Ramos (cell line): ENCODE results near the gene FOXP4.

ENCODE experiments used
- in situ Hi-C: fragments of 300-500 bp; cut with MboI; formaldehyde crosslinking; loops from one replicate; pipeline ENCODE4 v1.14.3; 2022; ENCODE audit warnings: low sequenced_read_pairs; ENCODE audit not compliant: unreplicated experiment

The FOXP4 gene

DNA sequence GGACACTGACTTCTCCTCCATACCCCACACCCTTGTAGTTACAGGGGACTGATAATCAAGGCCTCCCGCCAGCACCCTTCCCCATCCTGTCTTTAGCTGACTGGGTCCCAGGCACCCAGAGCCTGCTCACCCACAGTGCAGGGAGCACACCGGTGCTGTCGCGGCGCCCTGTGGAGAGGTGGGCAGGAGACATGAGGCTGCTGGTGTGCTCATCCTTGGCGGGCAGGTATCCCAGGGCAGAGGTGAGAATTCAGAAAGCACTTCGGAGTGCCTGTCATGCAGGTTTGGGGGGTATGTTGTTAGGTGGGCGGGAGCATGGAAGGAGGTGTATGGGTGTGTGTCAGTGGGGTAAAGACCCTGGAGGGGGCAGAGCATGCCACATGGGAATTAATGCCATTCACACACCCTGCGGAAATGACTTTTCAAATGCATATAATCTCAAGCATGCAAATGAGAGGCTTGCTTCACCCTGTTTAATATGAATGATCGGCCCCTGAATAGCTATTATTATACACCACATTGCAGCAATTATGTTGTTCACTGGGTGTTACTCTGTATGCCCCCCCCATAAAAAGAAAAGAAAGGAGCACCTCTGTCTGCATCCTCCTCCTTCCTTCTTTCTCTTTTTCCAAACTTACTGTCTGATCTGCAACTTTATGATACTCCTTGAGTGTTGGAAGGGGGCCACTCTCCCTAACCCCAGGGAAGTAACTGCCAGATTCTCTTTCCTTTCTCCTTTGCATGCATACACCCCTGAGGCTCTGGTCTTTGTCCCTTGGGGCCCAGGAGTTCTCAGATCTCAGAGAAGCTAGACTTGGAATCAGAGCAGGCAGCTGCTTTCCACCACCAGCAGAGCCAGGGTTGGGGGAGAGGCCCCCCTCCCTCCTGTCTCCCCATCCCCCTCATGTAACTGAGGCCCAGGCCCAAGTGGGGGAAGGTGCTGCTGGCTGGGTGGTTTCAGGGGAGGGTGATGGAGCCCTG, 16.0 kb downstream of the FOXP4 start:
- in situ Hi-C loops = no loop called here

DNA sequence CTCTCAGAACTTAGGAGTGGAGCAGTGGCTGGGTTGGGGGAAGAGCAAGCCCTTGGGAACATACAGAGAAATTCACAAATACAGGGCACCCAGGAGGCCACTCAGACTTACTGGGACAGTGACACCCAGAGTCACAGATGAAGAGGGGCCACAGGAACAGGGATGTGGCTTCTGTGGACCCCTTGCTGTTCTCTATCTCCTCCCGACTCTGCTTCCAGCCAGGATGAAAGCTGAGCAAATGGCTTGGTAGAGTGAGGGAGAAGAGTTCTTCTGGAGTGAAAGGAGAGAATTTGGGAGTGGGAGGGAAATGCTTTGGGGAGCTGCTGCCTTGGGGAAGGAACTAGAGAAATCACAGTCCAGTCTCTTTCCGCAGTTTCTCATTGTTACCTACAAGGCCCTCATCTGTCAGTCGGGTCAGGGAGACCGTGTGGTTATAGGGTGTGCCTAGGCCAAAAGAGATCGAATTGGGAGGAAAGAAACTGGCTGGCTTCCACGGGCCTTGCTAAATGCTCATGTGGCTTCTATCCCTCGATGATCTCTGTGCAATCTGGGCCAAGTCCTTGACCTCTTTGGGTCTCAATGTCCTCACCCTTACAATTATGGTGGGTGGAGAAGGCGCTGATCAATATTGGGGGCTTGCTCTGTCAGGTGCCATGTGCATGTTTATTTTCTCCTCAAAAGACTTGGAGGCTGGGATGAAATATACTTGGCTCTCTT, 17.0 kb downstream of the FOXP4 start:
- in situ Hi-C loops = no loop called here

DNA sequence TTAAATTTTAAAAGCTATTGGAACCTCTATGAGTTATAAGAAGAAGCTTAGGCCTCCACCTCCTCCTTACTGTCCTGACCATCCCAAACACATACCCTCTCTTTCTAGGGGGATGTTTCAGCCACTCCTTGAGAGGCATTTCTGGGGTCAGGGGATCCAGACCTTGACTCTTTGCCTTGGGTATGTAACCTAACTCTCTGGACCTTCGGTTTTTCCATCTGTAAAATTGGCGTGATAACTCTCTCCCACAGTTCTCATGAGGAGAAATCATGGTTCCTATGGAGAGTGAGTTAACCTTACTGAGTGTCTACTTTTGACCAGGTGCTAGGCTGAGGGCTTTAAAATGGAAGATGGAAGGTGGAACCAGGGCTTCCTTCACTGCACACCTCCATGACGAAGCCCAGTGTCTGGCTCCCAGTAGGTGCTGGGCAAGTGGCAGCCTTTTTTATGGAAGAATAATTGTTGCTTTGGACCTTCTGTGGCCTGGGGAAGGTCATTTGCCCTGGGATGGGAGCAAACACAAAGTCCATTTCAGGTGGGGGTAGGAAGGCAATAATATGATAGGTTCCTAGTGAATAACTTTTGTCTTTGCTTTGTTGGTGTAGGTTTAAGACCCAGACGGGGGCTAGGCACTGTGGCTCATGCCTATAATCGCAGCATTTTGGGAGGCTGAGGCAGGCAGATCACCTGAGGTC, 18.4 kb downstream of the FOXP4 start:
- in situ Hi-C loops = no loop called here

DNA sequence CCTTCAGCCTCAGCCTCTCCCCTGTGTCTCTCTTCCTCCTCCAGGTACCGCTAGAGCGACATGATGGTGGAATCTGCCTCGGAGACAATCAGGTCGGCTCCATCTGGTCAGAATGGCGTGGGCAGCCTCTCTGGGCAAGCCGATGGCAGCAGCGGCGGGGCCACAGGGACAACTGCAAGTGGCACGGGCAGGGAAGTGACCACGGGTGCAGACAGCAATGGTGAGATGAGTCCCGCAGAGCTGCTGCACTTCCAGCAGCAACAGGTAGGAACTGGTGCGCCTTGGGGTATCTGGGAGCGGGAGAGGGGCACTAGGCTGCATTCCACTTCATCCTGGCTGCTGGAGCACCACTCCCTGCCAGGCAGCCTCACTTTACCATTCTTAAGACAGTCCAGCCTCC, 19.5 kb downstream of the FOXP4 start:
- in situ Hi-C loops = no loop called here

DNA sequence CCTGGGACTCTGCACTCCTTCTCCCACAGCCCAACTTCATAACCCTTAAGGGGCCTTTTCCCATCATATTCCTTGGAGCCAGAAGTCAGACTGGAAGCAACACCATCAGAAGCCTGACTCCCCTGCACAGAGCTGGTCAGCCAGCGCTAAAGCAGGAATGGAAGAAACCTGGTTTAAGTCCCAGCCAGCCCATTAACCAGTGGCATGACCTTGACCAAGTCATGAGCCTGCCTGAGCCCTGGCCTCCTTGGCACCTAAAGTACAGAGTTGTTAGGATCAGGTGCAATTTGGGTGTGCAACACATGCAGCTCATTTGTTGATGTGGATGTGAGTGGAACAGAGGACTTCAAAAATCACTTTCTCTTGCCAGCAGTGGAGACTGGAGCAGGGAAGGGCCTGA, 20.8 kb downstream of the FOXP4 start:
- in situ Hi-C loops = no loop called here

DNA sequence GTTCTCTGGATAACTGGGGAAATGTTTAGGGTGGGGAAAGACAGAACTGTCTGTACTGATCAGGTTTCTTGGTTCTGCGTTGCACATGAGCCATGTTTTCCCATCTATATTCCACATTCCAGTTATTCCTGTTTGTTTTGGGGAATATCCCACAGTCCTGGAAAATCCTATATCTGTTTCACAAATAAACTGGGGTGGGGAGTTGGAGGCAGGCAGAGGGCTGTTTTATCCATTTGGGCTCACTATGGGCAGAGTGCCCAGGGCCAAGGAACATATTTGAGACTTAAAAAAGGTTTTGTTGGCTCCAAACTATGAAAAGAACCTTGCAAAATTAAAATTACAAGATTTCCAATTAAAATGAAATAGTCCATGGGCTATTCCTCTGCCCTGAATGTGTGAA, 21.5 kb downstream of the FOXP4 start:
- in situ Hi-C loops = no loop called here

DNA sequence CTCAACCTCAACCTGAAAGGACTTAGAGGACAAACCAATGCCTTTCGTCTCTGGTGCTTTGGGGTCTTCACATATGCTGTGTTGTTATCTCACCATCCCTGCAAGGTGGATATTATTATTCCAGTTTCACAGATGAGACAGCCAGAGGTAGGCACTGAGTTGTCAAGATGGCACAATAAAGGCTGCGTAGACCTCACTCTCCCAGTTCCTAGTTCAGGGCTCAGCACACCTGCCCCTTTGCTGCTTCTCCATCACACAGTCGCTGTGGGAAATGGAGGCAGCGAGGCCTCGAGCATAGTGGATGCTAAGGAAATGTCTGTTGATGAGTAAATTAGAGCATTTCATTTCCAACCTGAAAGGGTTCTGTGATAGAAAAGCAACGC, 22.0 kb downstream of the FOXP4 start:
- in situ Hi-C loops = no loop called here

DNA sequence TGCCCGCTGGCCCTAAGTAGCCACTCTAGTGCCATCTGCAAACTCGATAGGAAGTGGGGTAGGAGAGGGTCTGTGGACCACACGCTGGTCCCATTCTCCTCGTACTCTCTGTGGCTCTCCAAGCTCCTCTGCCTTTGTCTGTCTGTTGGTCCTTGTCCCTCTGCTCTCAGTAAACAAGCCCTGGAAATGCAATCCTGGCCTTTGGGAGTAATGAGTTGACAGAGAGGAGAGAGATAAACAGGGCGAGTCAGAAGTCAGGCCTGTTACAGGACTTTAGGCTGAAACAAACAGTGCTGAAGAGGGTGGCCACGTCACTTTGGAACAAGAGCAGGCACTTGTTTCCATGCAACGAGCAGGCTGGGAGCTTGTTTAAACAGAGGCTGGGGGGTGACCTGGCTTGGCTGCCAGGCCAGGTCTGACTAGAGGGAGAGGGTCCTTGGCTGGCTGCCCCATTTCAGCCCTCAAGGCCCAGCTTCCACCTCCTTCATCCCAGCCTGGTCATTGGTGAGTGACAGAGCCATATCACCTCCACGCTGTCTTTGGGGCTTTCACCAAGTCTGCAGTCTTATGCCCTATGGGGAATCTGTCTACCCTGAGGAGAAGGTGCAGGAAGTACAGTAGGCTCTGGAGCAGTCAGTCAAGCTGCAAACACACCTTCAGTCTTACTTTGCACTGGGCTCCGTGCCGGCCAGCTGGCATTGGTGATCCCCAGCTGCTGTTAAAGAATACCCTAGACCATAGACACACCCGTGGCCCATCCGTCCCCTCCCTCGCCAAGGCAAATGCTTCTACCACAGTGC, 22.6 kb downstream of the FOXP4 start:
- in situ Hi-C loops = no loop called here

DNA sequence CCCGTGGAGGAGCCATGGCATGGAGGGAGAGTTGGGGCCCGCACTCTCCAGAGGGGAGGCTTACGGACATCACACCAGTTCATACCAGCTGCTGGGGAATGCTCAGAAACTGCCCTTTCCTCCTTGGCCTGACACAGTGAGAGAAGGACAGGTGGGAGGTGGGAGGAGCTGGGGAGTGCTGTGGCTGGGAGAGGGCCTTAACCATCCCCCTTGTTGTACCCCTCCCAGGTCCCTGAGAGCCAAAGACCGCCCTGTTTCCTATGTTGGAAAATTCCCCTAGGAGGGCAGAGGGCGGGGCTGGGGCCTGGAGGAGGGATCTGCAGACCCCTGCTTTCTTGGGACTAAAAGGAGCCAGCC, 24.1 kb downstream of the FOXP4 start:
- in situ Hi-C loops = no loop called here

DNA sequence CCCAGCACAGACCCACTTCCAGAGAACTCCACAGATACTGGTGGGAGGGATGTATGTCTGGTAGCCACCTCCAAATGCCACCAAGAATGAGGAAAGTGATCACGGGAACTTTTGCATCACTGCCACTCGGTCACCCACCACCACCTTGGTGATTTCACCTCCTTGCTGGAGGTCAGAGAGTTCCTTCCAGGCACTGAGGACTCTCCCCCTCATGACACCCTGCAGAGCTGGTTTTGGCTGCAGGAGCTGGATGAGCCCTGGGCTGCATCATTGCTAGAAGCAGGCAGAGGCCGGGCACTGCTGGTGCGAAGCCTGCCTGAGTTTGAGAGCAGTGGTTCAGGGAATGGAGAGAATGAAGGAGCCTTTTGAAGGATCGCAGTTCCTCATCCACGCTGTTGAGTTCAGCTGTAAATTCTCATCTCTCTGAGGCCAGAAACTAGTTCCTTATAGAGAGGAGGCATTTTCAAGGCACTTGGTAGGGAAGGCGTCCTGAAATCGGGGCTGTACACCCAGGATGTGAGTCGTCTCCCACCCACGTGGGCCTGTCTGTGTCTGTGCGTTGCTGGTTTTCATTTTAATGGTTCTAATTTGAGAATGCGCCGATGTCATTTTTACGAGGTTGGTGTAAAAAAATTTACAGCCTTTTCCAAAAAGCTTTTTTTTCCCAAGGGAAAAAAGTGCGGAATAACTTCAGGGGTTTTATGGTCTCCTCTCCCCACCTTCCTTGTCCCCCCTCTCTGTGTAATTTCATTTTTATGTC, 25.0 kb downstream of the FOXP4 start:
- in situ Hi-C loops = no loop called here

DNA sequence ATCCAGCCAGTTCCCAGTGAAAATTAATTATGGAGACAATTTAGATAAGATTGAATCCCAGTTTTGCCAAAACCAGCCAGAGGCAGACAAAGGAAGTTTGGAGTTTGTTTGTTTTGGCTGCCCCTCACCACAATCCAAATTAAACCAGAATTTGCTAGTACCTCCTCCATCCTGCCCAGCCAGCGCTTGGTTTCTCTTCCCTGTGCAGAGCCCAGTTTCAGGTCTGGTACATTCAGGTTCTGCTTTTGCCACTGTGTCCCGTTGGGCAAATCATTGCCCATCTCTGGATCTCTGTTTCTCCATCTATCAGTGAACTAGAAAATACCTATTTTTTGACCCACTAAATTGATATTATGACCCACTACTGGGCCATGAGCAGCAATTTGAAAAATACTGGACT, 26.4 kb downstream of the FOXP4 start:
- in situ Hi-C loops = no loop called here

DNA sequence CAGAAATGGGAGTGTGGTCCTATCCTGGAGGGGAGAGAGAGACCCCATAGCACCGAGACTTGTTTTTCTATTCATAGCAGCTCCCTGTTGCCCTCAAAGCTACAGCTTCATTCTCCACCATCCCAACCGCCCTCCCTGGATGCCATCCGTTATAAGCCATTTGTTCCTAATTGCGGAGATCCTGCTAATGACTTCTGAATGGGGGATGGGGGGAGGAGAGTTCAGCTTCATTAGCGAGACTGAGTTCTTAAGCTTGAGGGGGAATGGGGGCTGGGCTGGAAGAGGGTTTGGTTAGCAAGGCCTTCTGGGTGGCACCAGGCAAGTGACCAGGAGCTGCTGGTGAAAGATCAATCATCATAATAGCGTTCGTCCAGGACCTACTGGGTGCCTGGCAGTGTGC, 27.1 kb downstream of the FOXP4 start:
- in situ Hi-C loops = no loop called here

DNA sequence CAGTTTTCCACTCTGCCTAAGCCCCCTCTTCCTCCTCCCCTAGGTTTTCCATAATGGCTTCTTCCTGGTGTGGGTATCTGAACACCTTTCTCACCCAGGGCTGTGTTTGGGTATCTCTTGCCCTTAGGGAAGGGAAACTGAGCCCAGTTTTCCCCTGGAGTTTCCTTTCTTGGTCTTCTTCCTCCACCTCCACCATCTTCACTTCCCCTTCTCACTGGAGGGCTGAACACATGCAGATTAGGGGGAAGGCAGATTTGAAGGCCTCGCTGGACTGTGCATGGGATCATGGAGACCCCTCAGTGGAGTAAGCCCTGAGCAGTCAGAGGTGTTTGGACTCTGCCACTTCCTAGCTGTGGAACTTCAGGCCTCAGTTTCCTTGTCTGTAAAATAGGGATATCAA, 27.8 kb downstream of the FOXP4 start:
- in situ Hi-C loops = no loop called here

DNA sequence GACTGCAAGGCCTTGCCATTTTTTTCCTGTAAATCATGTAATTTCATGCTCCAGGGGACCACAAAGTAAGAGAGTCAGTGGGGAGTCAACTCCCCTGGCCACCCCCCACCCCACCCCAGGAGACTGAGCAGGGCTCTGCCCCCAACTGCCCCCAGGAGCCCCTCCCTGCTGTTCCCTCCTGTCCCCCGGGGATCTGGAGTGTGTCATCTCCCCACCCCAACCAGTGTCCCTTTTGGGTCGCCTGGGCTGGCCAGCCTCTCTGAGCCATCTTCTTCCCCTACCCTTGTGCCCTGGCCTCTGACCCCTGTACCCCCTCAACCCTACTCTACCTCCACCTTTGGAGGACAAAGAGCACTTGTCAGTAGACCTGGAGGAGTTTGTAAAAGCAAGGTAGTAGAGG, 29.4 kb downstream of the FOXP4 start:
- in situ Hi-C loops = no loop called here

DNA sequence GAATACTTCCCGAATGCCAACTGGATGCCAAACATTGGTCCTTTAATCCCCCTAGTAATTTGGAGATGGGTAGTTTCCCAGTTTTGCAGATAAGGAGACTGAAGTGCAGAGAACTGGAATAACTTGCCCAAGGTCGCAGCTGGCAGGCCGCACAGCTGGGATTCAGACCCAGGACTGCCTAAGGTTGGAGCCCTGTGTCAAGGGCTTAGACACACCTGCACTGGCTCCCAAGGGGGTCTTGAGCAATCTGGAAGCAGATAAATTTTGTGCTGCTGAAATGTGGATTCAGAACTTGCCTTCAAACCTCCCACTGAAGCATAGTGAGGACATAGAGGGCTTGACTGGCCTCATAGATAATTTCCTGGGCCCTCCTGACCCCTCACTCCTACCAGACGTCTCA, 30.5 kb downstream of the FOXP4 start:
- in situ Hi-C loops = no loop called here

DNA sequence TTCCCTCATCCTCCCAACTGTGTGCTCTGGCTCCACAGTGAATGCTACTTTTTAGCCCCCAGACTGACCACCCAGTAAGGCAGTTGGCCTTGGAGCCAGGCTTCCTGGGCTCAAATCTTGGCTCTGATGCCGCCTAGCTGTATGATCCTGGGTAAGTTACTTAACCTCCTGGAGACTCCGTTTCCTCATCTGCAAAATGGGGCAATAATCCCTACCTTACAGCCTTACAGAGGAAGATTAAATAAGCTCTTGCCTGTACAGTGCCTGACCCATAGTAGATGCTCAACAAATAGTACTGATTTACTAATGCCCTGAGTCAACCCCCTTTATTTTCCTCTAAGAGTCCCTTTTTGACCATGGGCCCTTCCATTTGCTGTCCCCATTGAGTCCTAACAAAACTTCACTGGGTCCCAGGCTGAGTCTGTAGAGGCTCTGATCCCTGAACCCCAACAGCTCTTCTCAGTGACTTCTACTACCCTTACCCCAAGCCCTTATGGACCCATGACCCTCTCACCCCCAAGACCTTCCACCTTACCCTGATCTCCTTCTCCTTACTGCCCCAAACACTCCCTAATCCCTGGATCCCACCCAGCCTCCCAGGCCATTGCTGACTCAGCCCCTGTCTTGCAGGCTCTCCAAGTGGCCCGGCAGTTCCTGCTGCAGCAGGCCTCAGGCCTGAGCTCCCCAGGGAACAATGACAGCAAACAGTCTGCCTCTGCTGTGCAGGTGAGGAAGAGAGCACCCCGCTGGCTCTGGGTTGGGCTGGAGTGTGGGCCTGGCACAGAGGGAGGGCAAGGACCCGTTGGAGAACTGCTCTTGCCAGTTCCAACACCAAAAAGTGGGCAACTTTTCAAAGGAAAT, 31.4 kb downstream of the FOXP4 start:
- in situ Hi-C loops = no loop called here

DNA sequence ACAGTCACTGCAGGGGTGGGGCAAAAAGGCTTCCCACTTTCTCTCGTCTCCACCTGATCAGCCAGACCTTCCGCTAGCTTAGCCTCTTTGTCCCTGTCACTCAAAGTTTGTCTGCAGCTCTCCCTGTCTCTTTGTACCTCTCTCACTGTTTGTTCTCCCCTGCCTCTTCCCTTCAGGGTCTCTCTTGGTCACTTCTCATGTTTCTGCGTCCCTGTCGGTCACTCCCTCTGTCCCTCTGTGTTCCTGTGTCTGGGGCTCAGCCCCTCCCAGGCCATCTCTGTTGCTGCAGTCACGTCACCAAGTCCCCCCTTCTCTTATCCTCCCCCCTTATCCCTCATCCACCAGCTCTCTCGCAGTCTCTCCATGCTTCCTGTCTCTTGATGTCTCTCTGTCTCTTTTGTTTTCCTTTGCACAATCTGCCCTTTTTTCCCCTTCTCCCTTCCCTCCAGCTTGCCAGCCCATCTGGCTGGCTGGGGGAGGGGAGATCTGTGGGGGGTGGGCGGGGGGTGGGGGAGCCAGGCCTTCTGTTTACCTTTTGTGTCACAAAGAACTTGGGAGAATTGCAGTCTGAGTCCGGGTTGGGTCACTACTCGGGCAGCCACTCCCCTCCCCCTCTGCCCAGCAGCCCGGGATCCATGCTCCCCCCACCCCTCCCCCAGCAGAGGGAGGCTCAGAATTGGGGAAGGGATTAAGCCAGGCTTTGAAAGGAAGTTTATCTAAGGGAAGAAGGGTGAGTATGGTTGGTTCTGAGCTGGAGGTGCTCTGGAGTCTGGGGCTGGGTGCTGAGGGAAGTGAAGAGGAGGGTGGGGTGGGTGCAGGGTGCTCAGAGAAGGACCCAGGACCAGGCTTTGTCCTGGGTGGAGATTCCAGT, 32.3 kb downstream of the FOXP4 start:
- in situ Hi-C loops = no loop called here

DNA sequence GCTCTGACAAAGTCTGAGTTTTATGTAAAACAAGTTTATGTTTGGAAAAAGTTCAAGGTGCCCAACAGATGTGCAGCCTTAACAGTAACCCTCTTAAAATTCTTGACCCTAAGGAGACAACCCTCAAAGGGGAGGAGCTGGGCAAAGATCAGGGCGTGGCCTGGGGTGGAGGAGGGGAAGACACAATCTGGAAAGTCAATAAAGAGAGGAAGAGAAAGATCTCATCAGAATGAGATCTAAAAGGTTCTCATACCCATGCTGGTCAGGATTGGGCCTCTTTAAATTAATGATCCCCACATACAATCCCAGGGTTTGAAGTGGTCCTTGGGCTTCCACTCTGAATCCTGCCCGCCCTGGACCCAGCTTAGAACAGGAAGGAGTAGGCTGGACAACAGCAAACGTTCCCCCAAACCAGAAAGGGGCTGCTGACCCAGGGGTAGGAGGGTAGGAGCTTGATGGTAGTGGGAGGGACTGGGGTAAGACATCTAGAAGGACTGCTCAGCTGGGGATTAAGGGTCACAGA, 33.0 kb downstream of the FOXP4 start:
- in situ Hi-C loops = no loop called here
